ENCODE measurements around the gene FRAS1.

Gene FRAS1

GRCh38 chr4:78363031-78363570 lies 306.0 kb downstream of the FRAS1 start:
- no peak overlapping the region for H3K4me3 ChIP-seq (ENCODE audit: low read depth, low read length)
- no peaks in the 10 kb centered on the region for H3K9me3 ChIP-seq (ENCODE audit: control insufficient read depth, insufficient read depth, low read length)
- H3K36me3 ChIP-seq (ENCODE audit: control insufficient read depth, insufficient read depth, low read length): no peaks in the 10 kb centered on the region
- H3K9ac ChIP-seq (ENCODE audit: low read depth, low read length): no peak overlapping the region
- no peaks in the 10 kb centered on the region for H3K27me3 ChIP-seq (ENCODE audit: control insufficient read depth, insufficient read depth, low read length)
- H3K4me1 ChIP-seq (ENCODE audit: control insufficient read depth, insufficient read depth, low read length): peaks cover 28% of the 10 kb centered on the region

- no peak overlapping the region for H3K9ac ChIP-seq (ENCODE audit: low read depth, low read length)
- no peaks in the 10 kb centered on the region for H3K9me3 ChIP-seq (ENCODE audit: control insufficient read depth, insufficient read depth, low read length)
- H3K27me3 ChIP-seq (ENCODE audit: control insufficient read depth, insufficient read depth, low read length): no peaks in the 10 kb centered on the region
- no peak overlapping the region for H3K4me3 ChIP-seq (ENCODE audit: low read depth, low read length)
- peaks cover 9% of the 10 kb centered on the region for H3K36me3 ChIP-seq (ENCODE audit: control insufficient read depth, insufficient read depth, low read length)
- peaks cover 19% of the 10 kb centered on the region for H3K4me1 ChIP-seq (ENCODE audit: control insufficient read depth, insufficient read depth, low read length)
Measured at GRCh38 chr4:78369679-78370078, 312.6 kb downstream of the FRAS1 start.

GRCh38 chr4:78370631-78371372 lies 313.7 kb downstream of the FRAS1 start:
- Histone ChIP-seq H3K4me3 (ENCODE audit: low read depth, low read length) (no peak overlapping the region), H3K36me3 (ENCODE audit: control insufficient read depth, insufficient read depth, low read length) (peaks cover 13% of the 10 kb centered on the region), H3K27me3 (ENCODE audit: control insufficient read depth, insufficient read depth, low read length) (no peaks in the 10 kb centered on the region), H3K4me1 (ENCODE audit: control insufficient read depth, insufficient read depth, low read length) (peaks cover 19% of the 10 kb centered on the region), H3K9ac (ENCODE audit: low read depth, low read length) (no peak overlapping the region), H3K9me3 (ENCODE audit: control insufficient read depth, insufficient read depth, low read length) (no peaks in the 10 kb centered on the region)

GRCh38 chr4:78372355-78372988 lies 315.3 kb downstream of the FRAS1 start:
- H3K36me3 ChIP-seq (ENCODE audit: control insufficient read depth, insufficient read depth, low read length): peaks cover 14% of the 10 kb centered on the region
- H3K27me3 ChIP-seq (ENCODE audit: control insufficient read depth, insufficient read depth, low read length): no peaks in the 10 kb centered on the region
- no peaks in the 10 kb centered on the region for H3K9me3 ChIP-seq (ENCODE audit: control insufficient read depth, insufficient read depth, low read length)
- H3K4me1 ChIP-seq (ENCODE audit: control insufficient read depth, insufficient read depth, low read length): peaks cover 19% of the 10 kb centered on the region
- no peak overlapping the region for H3K9ac ChIP-seq (ENCODE audit: low read depth, low read length)
- no peak overlapping the region for H3K4me3 ChIP-seq (ENCODE audit: low read depth, low read length)

- no peak overlapping the region for H3K9ac ChIP-seq (ENCODE audit: low read depth, low read length)
- peaks cover 10% of the 10 kb centered on the region for H3K36me3 ChIP-seq (ENCODE audit: control insufficient read depth, insufficient read depth, low read length)
- H3K4me1 ChIP-seq (ENCODE audit: control insufficient read depth, insufficient read depth, low read length): no peaks in the 10 kb centered on the region
- H3K4me3 ChIP-seq (ENCODE audit: low read depth, low read length): no peak overlapping the region
- no peaks in the 10 kb centered on the region for H3K9me3 ChIP-seq (ENCODE audit: control insufficient read depth, insufficient read depth, low read length)
- H3K27me3 ChIP-seq (ENCODE audit: control insufficient read depth, insufficient read depth, low read length): no peaks in the 10 kb centered on the region
Measured at GRCh38 chr4:78377555-78377954, 320.4 kb downstream of the FRAS1 start.

GRCh38 chr4:78379040-78379439 lies 321.9 kb downstream of the FRAS1 start:
- no peak overlapping the region for H3K9ac ChIP-seq (ENCODE audit: low read depth, low read length)
- peaks cover 5% of the 10 kb centered on the region for H3K36me3 ChIP-seq (ENCODE audit: control insufficient read depth, insufficient read depth, low read length)
- H3K27me3 ChIP-seq (ENCODE audit: control insufficient read depth, insufficient read depth, low read length): no peaks in the 10 kb centered on the region
- H3K9me3 ChIP-seq (ENCODE audit: control insufficient read depth, insufficient read depth, low read length): no peaks in the 10 kb centered on the region
- no peak overlapping the region for H3K4me3 ChIP-seq (ENCODE audit: low read depth, low read length)
- no peaks in the 10 kb centered on the region for H3K4me1 ChIP-seq (ENCODE audit: control insufficient read depth, insufficient read depth, low read length)

GRCh38 chr4:78379991-78380729 lies 323.0 kb downstream of the FRAS1 start:
- no peak overlapping the region for H3K9ac ChIP-seq (ENCODE audit: low read depth, low read length)
- no peaks in the 10 kb centered on the region for H3K4me1 ChIP-seq (ENCODE audit: control insufficient read depth, insufficient read depth, low read length)
- no peaks in the 10 kb centered on the region for H3K27me3 ChIP-seq (ENCODE audit: control insufficient read depth, insufficient read depth, low read length)
- H3K36me3 ChIP-seq (ENCODE audit: control insufficient read depth, insufficient read depth, low read length): peaks cover 5% of the 10 kb centered on the region
- H3K9me3 ChIP-seq (ENCODE audit: control insufficient read depth, insufficient read depth, low read length): no peaks in the 10 kb centered on the region
- H3K4me3 ChIP-seq (ENCODE audit: low read depth, low read length): no peak overlapping the region

GRCh38 chr4:78386679-78387078 lies 329.6 kb downstream of the FRAS1 start:
- Histone ChIP-seq H3K9ac (ENCODE audit: low read depth, low read length) (no peak overlapping the region), H3K4me3 (ENCODE audit: low read depth, low read length) (no peak overlapping the region), H3K4me1 (ENCODE audit: control insufficient read depth, insufficient read depth, low read length) (no peaks in the 10 kb centered on the region), H3K36me3 (ENCODE audit: control insufficient read depth, insufficient read depth, low read length) (no peaks in the 10 kb centered on the region), H3K9me3 (ENCODE audit: control insufficient read depth, insufficient read depth, low read length) (no peaks in the 10 kb centered on the region), H3K27me3 (ENCODE audit: control insufficient read depth, insufficient read depth, low read length) (no peaks in the 10 kb centered on the region)

GRCh38 chr4:78395642-78396041 lies 338.5 kb downstream of the FRAS1 start:
- Histone ChIP-seq H3K9me3 (ENCODE audit: control insufficient read depth, insufficient read depth, low read length) (no peaks in the 10 kb centered on the region), H3K9ac (ENCODE audit: low read depth, low read length) (no peak overlapping the region), H3K4me1 (ENCODE audit: control insufficient read depth, insufficient read depth, low read length) (peaks cover 9% of the 10 kb centered on the region), H3K36me3 (ENCODE audit: control insufficient read depth, insufficient read depth, low read length) (no peaks in the 10 kb centered on the region), H3K4me3 (ENCODE audit: low read depth, low read length) (no peak overlapping the region), H3K27me3 (ENCODE audit: control insufficient read depth, insufficient read depth, low read length) (no peaks in the 10 kb centered on the region)

- Histone ChIP-seq H3K9me3 (ENCODE audit: control insufficient read depth, insufficient read depth, low read length) (no peaks in the 10 kb centered on the region), H3K9ac (ENCODE audit: low read depth, low read length) (no peak overlapping the region), H3K4me3 (ENCODE audit: low read depth, low read length) (no peak overlapping the region), H3K4me1 (ENCODE audit: control insufficient read depth, insufficient read depth, low read length) (peaks cover 9% of the 10 kb centered on the region), H3K27me3 (ENCODE audit: control insufficient read depth, insufficient read depth, low read length) (no peaks in the 10 kb centered on the region), H3K36me3 (ENCODE audit: control insufficient read depth, insufficient read depth, low read length) (no peaks in the 10 kb centered on the region)
Measured at GRCh38 chr4:78396613-78397291, 339.6 kb downstream of the FRAS1 start.

GRCh38 chr4:78397292-78397630 lies 340.1 kb downstream of the FRAS1 start:
- no peak overlapping the region for H3K9ac ChIP-seq (ENCODE audit: low read depth, low read length)

More at GRCh38 chr4:78397292-78397630, 340.1 kb downstream of the FRAS1 start:
- Histone ChIP-seq H3K36me3 (ENCODE audit: control insufficient read depth, insufficient read depth, low read length) (no peaks in the 10 kb centered on the region), H3K27me3 (ENCODE audit: control insufficient read depth, insufficient read depth, low read length) (no peaks in the 10 kb centered on the region), H3K4me1 (ENCODE audit: control insufficient read depth, insufficient read depth, low read length) (peaks cover 9% of the 10 kb centered on the region), H3K9me3 (ENCODE audit: control insufficient read depth, insufficient read depth, low read length) (no peaks in the 10 kb centered on the region), H3K4me3 (ENCODE audit: low read depth, low read length) (no peak overlapping the region)
